ENCODE measurements around the gene IMPDH1.

DNA sequence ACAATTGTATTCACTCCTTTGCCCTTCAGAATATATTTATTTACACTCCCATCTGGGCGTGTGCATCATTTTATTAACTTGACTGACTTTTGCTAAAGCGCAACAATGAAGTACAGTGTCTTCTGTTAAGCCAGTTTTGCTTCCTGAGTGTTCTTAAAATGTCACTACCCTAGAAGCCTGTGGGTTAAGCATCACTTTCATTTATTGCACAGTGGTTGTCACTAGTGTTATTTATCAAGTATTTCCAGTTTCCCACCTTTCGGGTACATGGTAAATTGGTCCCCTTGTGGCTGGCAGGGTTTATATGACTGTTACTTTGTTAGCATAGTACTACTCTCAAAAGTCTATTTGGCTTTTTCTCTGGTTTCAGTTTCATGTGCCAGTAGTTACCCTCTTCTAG, 49.2 kb upstream of the IMPDH1 start:
- TF ChIP-seq SMC3 (IDR thresholded peaks at IDR 0.05) (no peak), CHD2 (IDR thresholded peaks at IDR 0.05; ENCODE audit: low read length, partially characterized antibody) (no peak), RFX5 (IDR thresholded peaks at IDR 0.05) (no peak)
- TF ChIP-seq, protein P1, sequence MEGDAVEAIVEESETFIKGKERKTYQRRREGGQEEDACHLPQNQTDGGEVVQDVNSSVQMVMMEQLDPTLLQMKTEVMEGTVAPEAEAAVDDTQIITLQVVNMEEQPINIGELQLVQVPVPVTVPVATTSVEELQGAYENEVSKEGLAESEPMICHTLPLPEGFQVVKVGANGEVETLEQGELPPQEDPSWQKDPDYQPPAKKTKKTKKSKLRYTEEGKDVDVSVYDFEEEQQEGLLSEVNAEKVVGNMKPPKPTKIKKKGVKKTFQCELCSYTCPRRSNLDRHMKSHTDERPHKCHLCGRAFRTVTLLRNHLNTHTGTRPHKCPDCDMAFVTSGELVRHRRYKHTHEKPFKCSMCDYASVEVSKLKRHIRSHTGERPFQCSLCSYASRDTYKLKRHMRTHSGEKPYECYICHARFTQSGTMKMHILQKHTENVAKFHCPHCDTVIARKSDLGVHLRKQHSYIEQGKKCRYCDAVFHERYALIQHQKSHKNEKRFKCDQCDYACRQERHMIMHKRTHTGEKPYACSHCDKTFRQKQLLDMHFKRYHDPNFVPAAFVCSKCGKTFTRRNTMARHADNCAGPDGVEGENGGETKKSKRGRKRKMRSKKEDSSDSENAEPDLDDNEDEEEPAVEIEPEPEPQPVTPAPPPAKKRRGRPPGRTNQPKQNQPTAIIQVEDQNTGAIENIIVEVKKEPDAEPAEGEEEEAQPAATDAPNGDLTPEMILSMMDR (IDR thresholded peaks at IDR 0.05): no peak
